Activated CD4-positive, alpha-beta memory T cell treated with anti-CD3 and anti-CD28 coated beads for 36 hours (primary cell): ENCODE data around the gene RABGAP1L. TPM values are rescaled to one million over a fixed set of nuclear protein-coding genes. Genes with fewer than 3 reads are reported as not detected.

Experiments used
- CTCF ChIA-PET: fragments of 350-600 bp; sonication (Branson Sonifier 250); formaldehyde crosslinking; loops from one replicate; lab custom pipeline; 2021; ENCODE audit warnings: antibody characterized with exemption, inconsistent platforms; lab: Charles Lee
- POLR2A ChIA-PET: fragments of 350-600 bp; sonication (Branson Sonifier 250); formaldehyde crosslinking; loops from one replicate; lab custom pipeline; 2021; ENCODE audit warnings: antibody characterized with exemption; lab: Charles Lee
- DNase-seq: peaks from one replicate; pipeline ENCODE4 v3.0.0-alpha.2; 2020
- H3K27ac Mint-ChIP-seq: one replicate; pipeline ENCODE4 v1.8.0; 2021; ENCODE audit warnings: mixed read lengths
- H3K27me3 Mint-ChIP-seq: one replicate; pipeline ENCODE4 v1.8.0; 2021; ENCODE audit warnings: mixed read lengths
- H3K36me3 Mint-ChIP-seq: one replicate; pipeline ENCODE4 v1.8.0; 2021; ENCODE audit warnings: mixed read lengths
- H3K4me1 Mint-ChIP-seq: one replicate; pipeline ENCODE4 v1.8.0; 2021; ENCODE audit warnings: low read depth, mixed read lengths
- H3K4me3 Mint-ChIP-seq: one replicate; pipeline ENCODE4 v1.8.0; 2021; ENCODE audit warnings: mild to moderate bottlenecking, mixed read lengths
- H3K9me3 Mint-ChIP-seq: one replicate; pipeline ENCODE4 v1.8.0; 2021; ENCODE audit warnings: mixed read lengths
- intact Hi-C: fragments of 100-400 bp; cut with micrococcal nuclease; formaldehyde crosslinking; loops from one replicate; pipeline ENCODE4 v1.15.1; 2023
- total RNA-seq, 2 experiments: library from RNA; stranded (reverse); gene quantifications; one replicate each; pipeline ENCODE4 v1.2.3, GENCODE V29; 2021

Gene RABGAP1L
- total RNA-seq, 2 experiments from 2014 or later = 30.5 to 30.9 TPM

- peak; percentile 47 for DNase-seq
- peak overlapping the region; percentile 38 for H3K4me3 Mint-ChIP-seq
- no peaks in the 10 kb centered on the region for H3K9me3 Mint-ChIP-seq
- H3K27ac Mint-ChIP-seq = peak overlapping the region; percentile 76
- ChIA-PET POLR2A (interaction anchor here (0.9 to 3.5 kb wide), 5 partner anchors 30 to 761 kb away, joined by 3 to 26 read pairs (median 6); partner anchors contain the start of gene RABGAP1L), CTCF (interaction anchor here (4.1 kb wide), 1 partner anchor 14 kb away, joined by 28 read pairs; no protein-coding TSS in a partner anchor)
- H3K4me1 Mint-ChIP-seq = peaks cover 59% of the 10 kb centered on the region
- intact Hi-C loops = loop anchor here (1.0 to 5.0 kb wide), 5 partner anchors 14 to 757 kb away; partner anchors contain the start of genes RC3H1 and ZBTB37
- H3K27me3 Mint-ChIP-seq = no peaks in the 10 kb centered on the region
- peaks cover 10% of the 10 kb centered on the region for H3K36me3 Mint-ChIP-seq
These were observed 45.5 kb downstream of the RABGAP1L start for GRCh38 chr1:174204697-174205308.

DNA sequence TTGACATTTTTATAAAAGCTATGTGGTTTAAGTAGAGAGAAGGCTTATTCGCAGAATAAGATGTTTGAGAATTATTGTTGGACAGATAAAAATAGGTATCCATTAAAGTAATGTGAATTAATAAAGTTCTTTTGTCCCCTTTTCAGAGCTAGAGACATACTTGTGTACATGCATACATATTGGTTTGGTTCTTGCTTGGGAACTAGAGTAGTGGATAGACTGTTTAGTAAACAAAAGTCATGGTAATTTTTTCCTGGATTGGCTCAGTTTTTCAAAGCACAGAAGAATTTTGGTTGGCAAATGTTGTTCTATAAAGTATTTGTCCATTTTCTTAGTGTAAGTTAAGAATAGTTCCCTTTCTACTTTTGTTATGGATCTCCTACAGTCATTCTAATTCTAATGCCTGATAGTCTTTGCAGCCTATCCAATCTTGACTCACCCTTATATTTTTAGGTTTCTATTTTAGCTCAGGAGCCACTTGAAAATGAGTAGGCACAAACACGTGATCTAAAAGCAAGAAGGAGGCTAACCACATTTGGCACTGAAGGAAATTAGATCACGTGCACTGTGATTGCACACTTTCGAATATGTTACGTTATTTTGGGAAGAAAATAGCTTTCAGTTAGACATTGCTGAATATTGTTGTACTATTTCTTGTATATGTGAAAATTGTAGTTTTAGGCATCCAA lies 47.0 kb downstream of the RABGAP1L start:
- Mint-ChIP-seq H3K36me3 (peaks cover 10% of the 10 kb centered on the region), H3K4me1 (peaks cover 53% of the 10 kb centered on the region), H3K27ac (no peak overlapping the region), H3K4me3 (no peak overlapping the region), H3K9me3 (no peaks in the 10 kb centered on the region), H3K27me3 (no peaks in the 10 kb centered on the region)
- CTCF ChIA-PET = interaction anchor here (1.0 to 4.1 kb wide), 2 partner anchors 12 to 53 kb away, joined by 3 to 28 read pairs; no protein-coding TSS in a partner anchor
- intact Hi-C loops = loop anchor here (1.0 to 5.0 kb wide), 4 partner anchors 16 to 756 kb away; partner anchors contain the start of gene RC3H1
- POLR2A ChIA-PET = interaction anchor here (0.6 to 3.5 kb wide), 8 partner anchors 13 to 128 kb away, joined by 3 to 26 read pairs (median 4); partner anchors contain the start of gene RABGAP1L
- DNase-seq = no peak

GRCh38 chr1:174209347-174210187 lies 50.2 kb downstream of the RABGAP1L start:
- Mint-ChIP-seq H3K27me3 (no peaks in the 10 kb centered on the region), H3K4me1 (peaks cover 39% of the 10 kb centered on the region), H3K9me3 (no peaks in the 10 kb centered on the region), H3K36me3 (peaks cover 9% of the 10 kb centered on the region), H3K4me3 (no peak overlapping the region), H3K27ac (no peak overlapping the region)
- peak; percentile 55 for DNase-seq
- CTCF ChIA-PET = interaction anchor here (1.2 kb wide), 1 partner anchor 8 kb away, joined by 3 read pairs; no protein-coding TSS in a partner anchor
- intact Hi-C loops = loop anchor here (5.0 kb wide), 2 partner anchors 187 to 753 kb away; partner anchors contain the start of gene RC3H1
- POLR2A ChIA-PET = no interaction called here

GRCh38 chr1:174211486-174211885 lies 52.2 kb downstream of the RABGAP1L start:
- intact Hi-C loops = no loop called here
- Mint-ChIP-seq H3K27ac (no peak overlapping the region), H3K4me1 (peaks cover 20% of the 10 kb centered on the region), H3K36me3 (no peaks in the 10 kb centered on the region), H3K4me3 (no peak overlapping the region), H3K9me3 (no peaks in the 10 kb centered on the region), H3K27me3 (no peaks in the 10 kb centered on the region)
- no peak for DNase-seq
- ChIA-PET CTCF (interaction anchor here (0.6 to 0.8 kb wide), 2 partner anchors 35 to 240 kb away, joined by 3 read pairs; no protein-coding TSS in a partner anchor), POLR2A (interaction anchor here (1.0 kb wide), 1 partner anchor 10 kb away, joined by 3 read pairs; no protein-coding TSS in a partner anchor)

GRCh38 chr1:174215766-174216165 lies 56.4 kb downstream of the RABGAP1L start:
- Mint-ChIP-seq H3K36me3 (peaks cover 2% of the 10 kb centered on the region), H3K27me3 (no peaks in the 10 kb centered on the region), H3K9me3 (no peaks in the 10 kb centered on the region), H3K27ac (no peak overlapping the region), H3K4me3 (no peak overlapping the region), H3K4me1 (no peaks in the 10 kb centered on the region)
- CTCF ChIA-PET = no interaction called here
- intact Hi-C loops = loop anchor here (2.0 to 5.0 kb wide), 2 partner anchors 59 to 123 kb away; no protein-coding TSS in a partner anchor
- POLR2A ChIA-PET = no interaction called here
- no peak for DNase-seq

DNA sequence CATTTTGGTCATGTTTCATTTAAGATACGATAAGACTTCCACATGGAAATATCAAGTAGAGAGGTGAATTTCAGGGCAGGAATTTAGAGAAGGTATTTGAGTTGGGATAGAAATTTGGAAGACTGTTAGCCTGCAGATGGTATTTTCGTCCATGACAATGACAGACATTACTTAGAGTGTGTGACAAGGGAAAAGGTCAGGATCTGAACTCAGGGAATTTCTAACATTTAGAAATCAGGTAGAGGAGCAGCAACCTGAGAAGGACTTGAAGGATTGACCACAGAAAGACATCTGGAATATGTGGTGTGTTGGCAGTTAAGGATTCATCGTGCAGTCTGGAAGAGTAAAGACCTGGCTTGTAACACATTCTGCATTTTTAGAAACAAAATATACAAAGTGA lies 57.9 kb downstream of the RABGAP1L start:
- Mint-ChIP-seq H3K4me3 (no peak overlapping the region), H3K9me3 (peaks cover under 1% of the 10 kb centered on the region), H3K27ac (no peak overlapping the region), H3K27me3 (no peaks in the 10 kb centered on the region), H3K36me3 (peaks cover 14% of the 10 kb centered on the region), H3K4me1 (peaks cover 7% of the 10 kb centered on the region)
- no peak for DNase-seq
- POLR2A ChIA-PET = no interaction called here
- CTCF ChIA-PET = interaction anchor here (0.6 to 2.7 kb wide), 28 partner anchors 8 to 788 kb away, joined by 3 to 28 read pairs (median 4); no protein-coding TSS in a partner anchor
- intact Hi-C loops = loop anchor here (1.0 to 5.0 kb wide), 3 partner anchors 60 to 797 kb away; no protein-coding TSS in a partner anchor

- peaks cover 19% of the 10 kb centered on the region for H3K36me3 Mint-ChIP-seq
- POLR2A ChIA-PET = no interaction called here
- H3K9me3 Mint-ChIP-seq = peaks cover 5% of the 10 kb centered on the region
- peaks cover 11% of the 10 kb centered on the region for H3K4me1 Mint-ChIP-seq
- no peak for DNase-seq
- no peak overlapping the region for H3K27ac Mint-ChIP-seq
- H3K27me3 Mint-ChIP-seq = no peaks in the 10 kb centered on the region
- H3K4me3 Mint-ChIP-seq = no peak overlapping the region
- intact Hi-C loops = loop anchor here (1.0 to 5.0 kb wide), 3 partner anchors 61 to 798 kb away; no protein-coding TSS in a partner anchor
- CTCF ChIA-PET = interaction anchor here (0.6 to 2.7 kb wide), 34 partner anchors 9 to 1475 kb away, joined by 3 to 28 read pairs (median 4); no protein-coding TSS in a partner anchor
These were observed 58.7 kb downstream of the RABGAP1L start for GRCh38 chr1:174217787-174218574.

DNA sequence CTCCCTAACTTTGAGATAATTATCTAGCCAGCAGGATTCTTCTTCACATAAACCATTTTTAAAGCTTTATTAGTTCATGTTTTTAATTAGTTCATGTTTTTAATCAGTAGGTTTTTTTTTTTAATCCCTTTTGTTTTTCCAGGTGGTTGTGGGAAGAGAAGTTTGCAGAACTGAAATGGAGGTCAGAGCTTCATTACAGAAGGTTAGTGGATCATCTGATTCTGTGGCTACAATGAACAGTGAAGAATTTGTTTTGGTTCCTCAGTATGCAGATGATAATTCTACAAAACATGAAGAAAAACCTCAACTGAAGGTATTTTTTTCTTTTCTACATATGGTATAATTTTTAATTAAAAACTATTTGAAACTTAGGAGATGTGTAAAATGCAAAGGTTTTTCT lies 59.7 kb downstream of the RABGAP1L start:
- Mint-ChIP-seq H3K4me3 (no peak overlapping the region), H3K4me1 (peaks cover 11% of the 10 kb centered on the region), H3K9me3 (peaks cover 5% of the 10 kb centered on the region), H3K27ac (no peak overlapping the region), H3K36me3 (peaks cover 22% of the 10 kb centered on the region), H3K27me3 (no peaks in the 10 kb centered on the region)
- no peak for DNase-seq
- POLR2A ChIA-PET = interaction anchor here (0.7 kb wide), 1 partner anchor 353 kb away, joined by 3 read pairs; no protein-coding TSS in a partner anchor
- CTCF ChIA-PET = interaction anchor here (0.6 to 2.7 kb wide), 6 partner anchors 8 to 346 kb away, joined by 3 to 28 read pairs (median 4); no protein-coding TSS in a partner anchor
- intact Hi-C loops = loop anchor here (5.0 kb wide), 1 partner anchor 127 kb away; no protein-coding TSS in a partner anchor

GRCh38 chr1:174219606-174220370 lies 60.5 kb downstream of the RABGAP1L start:
- peaks cover 5% of the 10 kb centered on the region for H3K9me3 Mint-ChIP-seq
- H3K36me3 Mint-ChIP-seq = peaks cover 25% of the 10 kb centered on the region
- H3K4me1 Mint-ChIP-seq = peaks cover 11% of the 10 kb centered on the region
- CTCF ChIA-PET = interaction anchor here (0.7 to 2.7 kb wide), 3 partner anchors 14 to 496 kb away, joined by 3 to 28 read pairs (median 3); no protein-coding TSS in a partner anchor
- H3K27ac Mint-ChIP-seq = no peak overlapping the region
- DNase-seq = no peak
- H3K4me3 Mint-ChIP-seq = no peak overlapping the region
- no peaks in the 10 kb centered on the region for H3K27me3 Mint-ChIP-seq
- POLR2A ChIA-PET = no interaction called here
- intact Hi-C loops = loop anchor here (5.0 kb wide), 1 partner anchor 127 kb away; no protein-coding TSS in a partner anchor

GRCh38 chr1:174221681-174222080 lies 62.4 kb downstream of the RABGAP1L start:
- DNase-seq = no peak
- no peak overlapping the region for H3K4me3 Mint-ChIP-seq
- H3K4me1 Mint-ChIP-seq = peaks cover 17% of the 10 kb centered on the region
- ChIA-PET CTCF (interaction anchor here (1.1 kb wide), 1 partner anchor 31 kb away, joined by 4 read pairs; no protein-coding TSS in a partner anchor), POLR2A (interaction anchor here (0.8 to 1.7 kb wide), 4 partner anchors 10 to 353 kb away, joined by 3 to 7 read pairs (median 4); partner anchors contain the start of gene ZBTB37)
- peaks cover 30% of the 10 kb centered on the region for H3K36me3 Mint-ChIP-seq
- intact Hi-C loops = loop anchor here (1.0 kb wide), 1 partner anchor 15 kb away; no protein-coding TSS in a partner anchor
- peaks cover 5% of the 10 kb centered on the region for H3K9me3 Mint-ChIP-seq
- H3K27ac Mint-ChIP-seq = no peak overlapping the region
- no peaks in the 10 kb centered on the region for H3K27me3 Mint-ChIP-seq
